ENCODE data around the gene IDH3G.

DNA sequence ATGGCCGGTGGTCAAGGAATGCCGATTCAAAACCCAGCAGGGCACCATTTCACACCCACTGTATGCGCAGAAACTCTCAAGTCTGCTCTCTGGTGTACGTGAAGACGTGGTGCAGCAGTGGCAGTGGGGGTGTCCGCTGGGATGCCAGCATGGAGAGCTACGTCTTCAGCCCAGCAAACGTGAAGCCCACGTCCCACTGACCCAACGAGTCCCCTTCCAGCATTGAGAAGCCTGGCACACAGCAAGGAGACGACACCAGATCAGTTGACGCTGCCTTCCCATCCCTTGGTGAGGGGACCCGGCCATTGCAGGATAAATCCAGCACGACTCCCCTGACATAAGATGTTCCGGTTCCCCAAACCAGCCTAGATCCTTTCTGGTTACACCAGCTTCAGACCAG, 32.3 kb downstream of the IDH3G start:
- TF ChIP-seq, protein P1, sequence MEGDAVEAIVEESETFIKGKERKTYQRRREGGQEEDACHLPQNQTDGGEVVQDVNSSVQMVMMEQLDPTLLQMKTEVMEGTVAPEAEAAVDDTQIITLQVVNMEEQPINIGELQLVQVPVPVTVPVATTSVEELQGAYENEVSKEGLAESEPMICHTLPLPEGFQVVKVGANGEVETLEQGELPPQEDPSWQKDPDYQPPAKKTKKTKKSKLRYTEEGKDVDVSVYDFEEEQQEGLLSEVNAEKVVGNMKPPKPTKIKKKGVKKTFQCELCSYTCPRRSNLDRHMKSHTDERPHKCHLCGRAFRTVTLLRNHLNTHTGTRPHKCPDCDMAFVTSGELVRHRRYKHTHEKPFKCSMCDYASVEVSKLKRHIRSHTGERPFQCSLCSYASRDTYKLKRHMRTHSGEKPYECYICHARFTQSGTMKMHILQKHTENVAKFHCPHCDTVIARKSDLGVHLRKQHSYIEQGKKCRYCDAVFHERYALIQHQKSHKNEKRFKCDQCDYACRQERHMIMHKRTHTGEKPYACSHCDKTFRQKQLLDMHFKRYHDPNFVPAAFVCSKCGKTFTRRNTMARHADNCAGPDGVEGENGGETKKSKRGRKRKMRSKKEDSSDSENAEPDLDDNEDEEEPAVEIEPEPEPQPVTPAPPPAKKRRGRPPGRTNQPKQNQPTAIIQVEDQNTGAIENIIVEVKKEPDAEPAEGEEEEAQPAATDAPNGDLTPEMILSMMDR (IDR thresholded peaks at IDR 0.05) = no peak
- no peak for TF ChIP-seq POLR2A (IDR thresholded peaks at IDR 0.05)
- no peak for TF ChIP-seq POLR2AphosphoS5 (IDR thresholded peaks at IDR 0.05)

All from breast epithelium (tissue), 3 donors.